Measurements from ENCODE around the gene MNX1.

MNX1 gene

DNA sequence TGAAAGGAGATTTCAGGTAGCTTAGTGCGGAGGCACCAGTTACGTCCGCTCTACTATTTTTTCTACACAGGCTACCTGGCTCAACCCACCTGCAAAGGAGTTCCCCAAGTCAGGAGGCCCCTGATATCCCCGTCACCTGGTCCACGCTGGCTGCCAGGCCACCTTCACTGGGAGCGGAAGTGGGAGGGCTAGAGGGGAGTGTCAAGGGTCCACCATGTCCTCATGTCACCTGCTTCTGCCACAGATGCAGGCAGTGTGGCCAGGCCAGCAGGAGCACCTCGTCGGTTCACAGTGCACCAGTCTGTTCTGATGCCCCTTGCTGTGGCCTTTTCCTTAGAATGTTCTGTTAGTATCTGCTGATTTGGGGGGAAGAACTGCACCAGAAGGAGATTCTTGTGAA, 44.1 kb downstream of the MNX1 start:
- DNase-seq, result no peak

DNA sequence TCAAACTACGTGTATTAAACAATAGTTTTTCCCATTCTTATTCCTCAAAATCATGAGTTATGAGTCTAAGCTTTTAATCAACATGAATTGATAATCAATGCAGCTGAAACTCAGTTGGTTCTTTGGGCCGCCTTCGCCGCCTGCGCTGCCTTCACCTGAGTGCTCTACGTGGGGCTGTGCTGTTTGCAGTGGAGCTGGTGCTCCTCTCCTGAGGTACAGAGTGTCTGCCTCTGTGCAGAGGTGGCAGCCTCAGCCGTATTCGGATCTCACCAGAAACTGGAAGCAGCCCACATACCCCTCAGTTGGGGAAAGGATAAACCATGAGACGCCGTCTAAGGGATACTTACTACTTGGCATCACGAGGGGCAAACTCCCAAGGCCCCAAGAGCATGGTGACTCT, 45.5 kb downstream of the MNX1 start:
- no peak for DNase-seq

DNA sequence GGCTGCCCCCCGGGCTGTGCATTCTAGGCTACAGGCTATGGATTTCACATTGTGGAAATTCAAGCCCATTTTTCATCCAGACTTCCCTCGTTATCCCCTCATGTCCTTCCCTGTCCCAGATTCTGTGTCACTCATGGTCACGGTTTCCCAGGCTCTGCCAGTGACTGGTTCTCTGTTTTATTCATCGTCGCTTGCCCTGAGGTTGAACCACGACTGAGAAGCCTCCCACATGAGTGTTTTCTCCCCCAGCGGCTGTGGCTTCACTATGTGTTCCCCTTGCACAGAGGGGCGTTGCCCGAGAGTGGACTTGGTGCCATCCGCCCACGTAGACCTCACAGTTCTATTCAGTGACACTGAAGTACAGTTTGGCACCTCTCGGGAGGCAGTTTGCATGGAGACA, 47.0 kb downstream of the MNX1 start:
- DNase-seq, result no peak

- no peak for DNase-seq
Observed at GRCh38 chr7:156962897-156963296, 47.6 kb downstream of the MNX1 start.

DNA sequence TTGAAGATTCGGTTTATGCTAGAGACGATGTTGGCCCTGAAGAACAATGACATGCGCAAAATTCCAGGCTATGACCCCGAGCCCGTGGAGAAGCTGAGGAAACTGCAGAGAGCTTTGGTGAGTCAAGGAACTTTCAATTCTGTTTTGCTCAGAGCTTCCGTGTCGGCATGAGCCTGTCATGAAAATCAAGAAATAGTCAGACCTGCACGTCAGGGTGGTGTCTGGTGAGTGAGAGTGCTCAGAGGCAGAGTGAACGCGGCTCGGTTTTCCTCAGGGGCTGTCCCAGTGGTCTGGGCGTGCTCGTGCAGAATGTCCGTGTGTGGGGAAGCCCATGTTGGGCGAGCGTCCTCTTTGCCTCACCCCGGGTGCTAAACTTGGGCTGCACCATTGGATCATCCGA, 48.3 kb downstream of the MNX1 start:
- no peak for DNase-seq

- no peak for DNase-seq
Observed at GRCh38 chr7:156956727-156957126, 53.7 kb downstream of the MNX1 start.

- no peak for DNase-seq
Observed at GRCh38 chr7:156954941-156955340, 55.5 kb downstream of the MNX1 start.
